HG03103 (cell line): ENCODE measurements around the gene GSK3B.

Source experiments
- ATAC-seq: cut with Tn5 transposase; IDR thresholded peaks from one replicate; pipeline ENCODE4 v1.9.1; 2021; ENCODE audit warnings: low read depth; ENCODE audit not compliant: unreplicated experiment

GSK3B gene

DNA sequence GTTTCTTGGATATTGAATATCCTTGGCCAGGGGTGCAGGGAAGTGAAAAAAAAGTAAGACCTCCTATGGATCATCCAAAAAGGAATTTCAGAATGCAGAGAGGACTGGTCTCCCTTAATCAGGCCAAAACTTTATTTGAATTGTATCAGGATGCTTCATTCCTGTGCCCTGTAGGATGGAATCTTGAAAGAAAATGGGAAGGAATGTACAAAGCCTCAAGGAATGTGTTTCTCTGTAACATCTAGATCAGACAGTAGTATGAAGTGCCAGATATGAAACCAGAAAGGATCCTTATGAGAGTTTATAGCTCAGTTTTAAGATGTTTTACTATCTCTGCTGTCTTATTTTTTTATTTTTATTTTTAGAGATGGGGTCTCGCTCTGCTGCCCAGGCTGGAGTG, 6.5 kb upstream of the GSK3B start:
- ATAC-seq = no peak

DNA sequence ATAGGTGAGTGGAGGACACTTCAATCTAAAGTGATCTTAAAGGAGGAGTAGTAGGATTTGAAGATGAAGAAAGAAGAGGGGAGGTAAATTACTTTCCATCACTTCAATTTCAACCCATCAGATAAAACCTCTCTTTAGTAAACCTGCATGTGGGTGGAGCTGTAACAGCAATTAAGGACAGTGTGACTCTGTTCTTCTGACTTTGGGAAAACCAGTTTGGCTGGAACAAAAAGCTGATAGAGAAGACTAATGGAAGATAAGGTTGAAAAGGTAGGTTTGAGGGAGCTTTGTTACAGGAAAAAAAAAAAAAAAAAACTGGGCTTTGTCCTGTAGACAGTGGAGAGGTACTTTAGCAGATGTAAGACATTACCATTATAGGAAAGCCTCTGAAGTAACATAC, 4.5 kb upstream of the GSK3B start:
- no peak for ATAC-seq

DNA sequence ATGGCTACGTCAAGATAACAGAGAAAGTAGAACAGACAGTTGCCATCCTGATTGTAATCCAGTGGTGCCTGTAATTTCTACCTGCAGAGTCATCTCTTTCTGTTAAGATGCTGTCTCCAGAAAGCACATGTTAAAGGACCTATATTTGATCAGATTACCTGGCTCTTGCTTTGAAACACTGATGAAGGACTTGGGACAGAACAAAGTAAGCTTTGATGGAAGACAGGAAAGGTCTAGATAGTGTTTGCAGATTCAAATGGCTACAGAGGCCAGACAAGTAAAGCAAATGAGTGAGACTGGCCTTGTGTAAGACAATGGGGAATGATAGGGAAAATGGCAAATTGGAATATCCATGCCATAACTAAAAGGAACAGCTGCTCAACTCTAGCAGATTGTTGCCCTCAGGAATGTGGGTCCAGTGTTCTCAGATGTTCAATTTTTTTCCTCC, 1.8 kb upstream of the GSK3B start:
- no peak for ATAC-seq

DNA sequence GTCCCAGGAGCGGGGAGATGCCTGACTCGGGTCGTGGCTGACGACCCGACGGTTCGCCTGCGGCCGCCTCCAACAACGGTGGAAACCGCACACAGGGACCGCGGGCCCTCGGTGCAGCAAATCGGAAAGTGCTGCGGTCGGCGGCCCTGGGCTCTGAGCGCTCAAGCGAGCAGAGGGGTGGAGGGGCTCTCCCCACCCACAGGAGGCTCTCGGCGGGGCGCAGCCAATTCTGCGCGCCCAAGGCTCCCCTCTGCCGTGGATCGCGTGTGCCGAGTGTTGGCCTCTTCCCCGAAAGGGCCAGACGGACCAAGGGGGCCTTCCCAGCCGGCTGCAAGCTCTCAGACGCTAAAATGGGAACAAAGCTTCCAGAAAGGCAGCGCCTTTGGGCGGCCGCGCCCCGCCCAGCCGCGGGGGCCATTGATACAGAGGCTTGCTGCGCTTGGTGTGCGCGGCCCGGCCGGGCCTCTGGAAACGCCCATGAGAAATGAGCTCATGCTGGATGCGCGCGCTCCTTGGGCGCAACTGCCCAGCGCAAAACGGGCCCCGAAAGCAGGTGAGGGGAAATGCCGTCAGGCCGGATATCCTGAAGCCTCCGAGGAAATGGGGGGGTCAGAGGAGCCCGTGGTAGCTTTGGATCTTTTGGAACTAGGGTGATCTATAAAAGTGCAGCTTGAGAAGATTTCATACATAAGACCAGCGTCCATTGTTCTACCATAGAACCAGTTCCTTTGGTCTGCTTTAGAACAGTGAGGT, 1.2 kb upstream of the GSK3B start:
- ATAC-seq = peak; percentile 37

DNA sequence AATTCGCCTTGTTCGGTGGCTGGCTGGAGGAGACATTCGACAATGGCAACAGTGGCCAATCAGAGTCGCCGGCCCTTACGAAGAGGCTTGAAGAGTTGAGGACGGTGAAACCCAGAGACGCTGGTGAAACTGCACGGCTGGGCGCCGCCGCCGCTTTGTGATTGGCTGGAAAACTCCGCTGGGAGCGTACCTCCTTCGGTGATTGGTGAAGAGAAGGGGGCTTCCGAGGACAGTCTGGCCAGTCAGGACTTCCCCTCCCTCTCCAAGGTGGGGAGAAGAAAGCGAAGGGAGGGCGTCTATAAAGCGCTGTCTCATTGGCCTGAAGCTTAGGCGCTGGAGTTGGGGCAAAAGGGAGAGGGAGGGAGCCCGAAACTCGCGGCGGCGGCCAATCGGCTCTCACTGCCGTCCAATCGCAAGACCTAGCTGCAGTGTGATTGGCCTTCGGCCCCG, 554 bp upstream of the GSK3B start:
- peak; percentile 58 for ATAC-seq

DNA sequence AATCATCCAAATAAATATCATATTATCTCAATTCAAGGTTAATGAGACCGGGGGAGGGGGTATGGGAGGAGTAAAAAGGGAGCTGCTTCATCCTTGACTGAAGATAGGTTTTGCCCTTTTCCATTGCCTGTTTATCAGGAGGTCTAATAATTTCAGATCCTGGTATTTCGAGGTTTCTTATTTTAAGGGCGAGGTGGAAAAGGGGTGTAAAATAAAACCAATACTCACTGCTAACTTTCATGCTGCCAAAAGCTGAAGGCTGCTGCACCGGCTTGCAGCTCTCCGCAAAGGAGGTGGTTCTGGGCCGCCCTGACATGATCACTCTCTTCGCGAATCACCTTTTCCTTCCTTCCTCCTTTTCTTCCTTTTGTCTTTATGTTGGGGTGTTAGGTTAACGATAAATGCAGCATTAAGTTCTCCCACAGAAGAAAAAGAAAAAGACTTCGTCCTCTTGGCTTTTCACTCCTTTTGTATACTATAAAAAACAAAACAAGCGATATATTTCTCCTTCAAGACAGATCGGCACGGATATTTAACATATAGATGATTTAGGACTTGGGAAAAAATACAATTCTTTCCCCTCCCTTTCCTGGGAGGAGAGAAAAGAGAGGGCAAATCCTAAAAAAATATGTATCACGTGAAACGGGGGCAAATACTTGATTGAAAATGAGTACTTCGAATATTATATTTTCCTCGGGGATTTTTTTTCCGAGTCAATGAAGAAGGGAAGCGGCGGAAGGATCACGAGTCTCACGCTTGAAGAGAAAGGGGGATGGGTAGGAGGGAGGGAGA, 932 bp downstream of the GSK3B start:
- ATAC-seq = no peak

DNA sequence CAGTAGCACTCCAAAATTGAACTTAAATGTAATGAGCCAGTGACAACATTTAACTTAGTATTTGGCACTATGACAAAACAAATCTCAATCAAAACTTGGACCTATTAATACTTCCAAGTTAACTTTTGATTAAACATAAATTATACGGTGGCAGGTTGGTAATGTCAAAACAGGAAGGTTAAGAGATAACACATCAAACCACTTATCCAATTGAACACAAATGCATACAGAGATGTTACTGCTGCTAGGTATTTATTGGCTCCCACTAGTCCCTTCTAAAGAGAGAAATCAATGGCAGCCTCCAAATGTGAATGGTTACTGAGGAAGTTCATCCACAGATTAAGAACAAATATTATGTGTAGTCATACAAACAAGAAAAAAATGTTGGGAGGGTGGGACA, 1.8 kb downstream of the GSK3B start:
- ATAC-seq = no peak

DNA sequence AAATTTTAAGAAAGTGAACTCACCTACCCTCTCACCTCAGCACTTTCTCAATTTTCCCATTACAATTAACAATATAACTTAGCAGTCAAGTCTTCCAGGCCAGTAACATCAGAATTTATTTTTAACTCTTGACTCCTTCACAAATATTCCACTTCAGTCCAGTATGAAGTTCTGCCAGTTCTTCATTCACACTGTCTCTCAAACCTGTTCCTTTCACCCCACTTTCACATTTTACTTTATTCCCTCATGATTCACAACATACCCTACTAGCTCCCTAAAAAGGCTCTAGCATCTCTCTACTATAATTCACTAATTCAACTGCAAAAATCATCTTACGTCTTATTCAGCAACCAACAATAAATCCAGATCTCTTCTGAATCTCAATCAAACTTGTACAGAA, 3.8 kb downstream of the GSK3B start:
- no peak for ATAC-seq

DNA sequence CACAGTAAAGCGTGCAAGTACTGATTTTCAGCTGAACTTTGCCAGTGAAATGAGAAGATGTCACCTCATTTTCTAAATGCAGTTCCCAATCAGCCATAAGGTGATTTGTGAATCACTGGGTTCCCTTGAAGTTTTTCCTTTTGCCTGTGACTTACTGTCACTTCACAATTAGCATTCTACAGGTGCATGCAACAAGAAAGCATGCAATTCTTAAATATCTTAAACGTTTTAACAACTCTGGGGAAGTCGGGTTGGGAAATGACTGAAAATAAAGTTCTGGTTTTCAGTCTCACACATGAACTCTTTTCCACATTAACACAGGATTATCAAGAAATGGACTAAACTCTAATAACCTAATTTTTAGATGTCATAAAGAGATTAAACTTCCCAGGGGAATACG, 5.2 kb downstream of the GSK3B start:
- no peak for ATAC-seq

DNA sequence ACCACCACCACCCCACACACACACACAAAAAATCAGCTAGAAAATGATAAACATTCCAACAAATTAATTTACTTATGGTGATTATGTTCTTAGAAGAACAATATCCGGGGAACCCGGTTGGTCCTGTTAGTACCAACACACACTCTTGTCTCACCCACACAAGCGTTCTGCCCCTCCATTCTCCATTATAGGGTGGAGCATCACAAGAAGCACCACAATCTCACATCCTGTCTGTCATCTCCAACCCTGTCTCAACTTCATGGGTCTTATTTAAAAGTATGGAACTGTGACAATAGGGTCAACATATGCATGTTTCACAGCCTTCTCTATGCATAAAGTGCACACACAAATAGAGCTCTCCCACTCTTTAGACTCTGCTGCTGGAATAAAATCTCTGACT, 5.6 kb downstream of the GSK3B start:
- ATAC-seq = no peak

DNA sequence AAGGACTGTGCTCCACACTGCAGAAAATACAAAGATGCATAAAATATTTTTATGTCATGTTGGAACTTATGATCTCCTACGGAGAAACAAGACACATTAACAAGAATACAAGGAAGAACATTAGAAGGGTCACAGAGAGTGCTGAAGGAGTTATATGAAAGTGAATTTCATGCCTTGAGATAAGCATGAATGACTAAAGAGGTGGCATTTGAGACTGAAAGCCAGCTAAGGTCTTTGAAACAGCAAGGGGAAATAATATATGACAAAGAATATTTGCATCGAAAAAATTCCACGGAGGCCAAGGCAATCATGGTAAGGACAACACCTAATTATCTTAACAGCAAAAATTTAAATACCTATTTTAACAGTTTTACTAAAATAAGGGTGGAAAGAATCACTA, 12.5 kb downstream of the GSK3B start:
- ATAC-seq = no peak

DNA sequence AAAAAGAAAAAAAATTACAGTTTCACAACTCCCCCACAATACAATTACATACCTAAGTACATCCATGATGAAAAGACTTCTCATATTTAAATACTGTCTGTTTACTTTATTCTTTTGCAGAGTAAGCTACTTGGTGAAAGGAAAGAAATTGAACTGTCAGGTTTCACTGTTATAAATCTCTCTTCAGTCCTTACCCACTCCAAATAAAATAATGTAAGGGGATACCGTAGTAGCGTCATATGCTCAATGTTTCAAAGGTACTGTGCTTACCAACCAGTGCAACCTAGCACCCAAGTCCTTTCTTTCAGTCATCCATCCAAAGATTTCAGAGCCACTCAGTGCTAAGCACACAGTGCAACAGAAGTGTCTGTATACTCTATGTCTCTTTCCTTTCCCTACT, 13.4 kb downstream of the GSK3B start:
- no peak for ATAC-seq

DNA sequence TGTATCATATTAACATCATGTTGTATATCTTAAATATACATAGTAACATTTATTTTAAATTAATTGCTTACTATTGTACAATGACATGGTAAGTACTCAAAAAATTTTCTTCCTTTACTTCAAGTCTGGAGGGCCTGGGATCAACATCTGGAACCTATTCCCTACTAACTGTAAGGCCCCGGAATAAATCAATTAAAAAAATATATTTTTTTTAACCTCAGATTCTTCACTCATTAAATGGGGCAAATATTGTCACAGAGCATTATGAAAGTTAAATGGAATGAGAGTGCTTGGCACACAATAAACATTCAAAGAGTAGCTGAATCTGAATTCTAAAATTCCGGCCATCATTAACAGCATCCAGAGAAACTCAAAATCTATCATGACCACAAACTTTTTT, 16.5 kb downstream of the GSK3B start:
- no peak for ATAC-seq

DNA sequence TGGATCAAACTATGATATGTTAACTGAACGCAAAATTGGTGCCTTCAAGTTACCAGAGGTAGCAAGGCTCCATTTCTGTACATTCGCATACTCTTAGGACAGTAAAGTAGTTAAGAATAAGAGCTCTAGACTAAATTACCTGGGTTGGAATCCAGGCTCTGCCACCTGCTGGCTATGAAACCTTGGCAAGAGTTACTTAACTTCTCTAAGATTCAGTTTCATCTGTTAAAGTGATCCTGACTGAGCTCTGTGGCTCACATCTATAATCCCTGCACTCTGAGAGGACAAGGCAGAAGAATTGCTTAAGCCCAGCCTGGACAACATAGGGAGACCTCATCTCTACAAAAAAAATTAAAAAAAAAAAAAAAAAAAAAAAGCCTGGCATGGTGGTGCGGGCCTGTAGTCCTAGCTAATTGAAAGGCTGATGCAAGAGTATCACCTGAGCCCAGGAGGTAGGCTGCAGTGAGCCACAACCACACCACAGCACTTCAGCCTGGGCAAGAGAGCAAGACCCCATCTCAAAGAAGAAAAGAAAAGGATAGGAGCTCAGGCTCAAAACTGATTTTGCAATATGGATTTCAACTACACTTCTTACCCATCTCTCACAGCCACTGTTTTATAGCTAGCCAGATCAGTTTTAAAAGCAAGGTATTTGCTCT, 21.3 kb downstream of the GSK3B start:
- ATAC-seq = no peak

DNA sequence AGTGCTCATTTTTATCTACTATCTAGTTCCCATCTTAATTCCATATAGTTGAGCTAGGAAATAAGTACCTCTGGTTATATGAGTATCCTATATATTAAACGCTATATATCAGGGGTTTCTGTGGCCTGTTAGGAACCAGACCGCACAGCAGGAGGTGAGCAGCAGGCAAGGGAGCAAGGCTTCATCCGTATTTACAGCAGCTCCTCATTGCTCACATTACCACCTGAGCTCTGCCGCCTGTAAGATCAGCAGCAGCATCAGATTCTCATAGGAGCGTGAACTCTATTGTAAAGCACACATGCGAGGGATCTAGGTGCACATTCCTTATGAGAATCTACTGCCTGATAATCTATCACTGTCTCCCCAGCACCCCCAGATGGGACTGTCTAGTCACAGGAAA, 23.0 kb downstream of the GSK3B start:
- ATAC-seq = no peak

DNA sequence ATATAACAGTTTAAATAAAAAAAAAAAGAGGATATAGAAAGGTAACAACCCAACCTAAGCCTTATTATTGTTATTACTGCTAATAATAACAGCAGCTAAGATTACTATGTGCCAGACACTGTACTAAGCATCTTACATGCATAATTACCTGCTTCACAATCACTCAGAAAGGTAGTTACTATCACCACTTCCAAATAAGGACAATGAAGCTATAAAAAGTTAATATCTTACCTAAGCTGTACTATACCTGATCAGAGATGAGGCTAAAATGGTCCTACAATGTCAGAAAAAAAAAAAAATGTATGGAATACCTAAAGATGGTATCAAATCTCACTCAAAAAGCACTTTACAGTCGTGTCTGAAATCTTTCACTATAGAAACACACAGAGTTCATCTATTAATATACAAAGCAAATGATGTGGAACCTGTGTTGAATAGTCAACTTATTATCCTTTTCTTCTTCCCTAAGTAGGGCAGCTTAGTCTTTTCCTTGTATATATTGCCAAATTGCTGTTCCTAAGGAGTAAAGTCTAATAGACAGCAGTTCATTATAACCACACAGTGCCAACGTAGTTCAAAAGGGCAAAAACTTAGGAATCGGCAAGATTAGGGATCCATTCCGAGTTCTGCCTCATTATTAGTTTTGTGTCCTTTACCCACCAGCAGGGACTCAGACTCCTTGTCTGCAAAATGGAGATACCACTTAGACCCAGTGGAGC, 23.8 kb downstream of the GSK3B start:
- ATAC-seq = no peak

DNA sequence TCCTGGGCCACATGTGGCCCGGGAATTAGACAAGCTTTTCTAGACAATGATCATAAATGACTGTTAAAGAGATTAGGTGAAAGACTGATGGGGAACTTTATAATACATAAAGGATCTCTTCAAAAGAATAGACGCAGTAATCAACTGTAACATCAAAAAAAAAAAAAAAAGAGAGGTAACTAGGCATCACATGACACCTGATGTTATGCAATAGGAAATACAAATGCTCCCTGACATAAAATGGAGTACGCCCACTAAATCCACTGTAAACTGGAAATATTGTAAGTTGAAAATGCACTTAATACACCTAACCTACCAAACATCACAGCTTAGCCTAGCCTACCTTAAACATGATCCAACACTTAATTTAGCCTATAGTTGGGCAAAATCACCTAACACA, 27.2 kb downstream of the GSK3B start:
- ATAC-seq = no peak

DNA sequence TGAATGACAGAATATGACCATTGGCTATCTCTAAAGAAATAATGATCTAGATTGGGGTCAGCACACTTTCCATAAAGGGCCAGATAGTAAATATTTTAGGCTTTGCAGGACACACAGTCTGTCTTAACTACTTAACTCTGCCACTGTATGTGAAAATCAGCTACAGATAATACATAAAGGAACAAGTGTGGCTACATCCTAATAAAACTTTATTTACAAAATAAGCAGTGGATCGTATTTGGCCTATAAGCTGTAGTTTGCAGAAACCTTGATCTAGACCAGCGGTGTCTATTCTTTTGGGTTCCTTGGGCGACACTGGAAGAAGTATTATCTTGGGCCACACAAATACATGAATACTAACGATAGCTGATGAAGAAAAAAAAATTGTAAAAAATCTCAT, 27.6 kb downstream of the GSK3B start:
- no peak for ATAC-seq

DNA sequence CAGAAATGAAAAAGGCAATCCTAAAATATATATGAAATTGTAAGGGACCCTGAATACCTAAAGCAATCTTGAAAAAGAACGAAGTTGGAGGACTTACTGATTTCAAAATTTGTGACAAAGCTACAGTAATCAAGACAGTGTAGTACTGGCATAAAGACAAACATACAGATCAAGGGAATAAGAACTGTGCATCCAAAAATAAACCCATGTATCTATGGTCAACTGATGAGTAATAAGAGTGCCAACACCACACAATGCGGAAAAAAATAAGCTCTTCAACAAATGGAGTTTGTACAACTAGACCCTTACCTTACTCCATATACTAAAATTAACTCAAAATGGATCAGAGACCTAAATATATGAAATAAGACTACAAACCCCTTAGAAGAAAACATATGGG, 29.6 kb downstream of the GSK3B start:
- ATAC-seq = no peak

DNA sequence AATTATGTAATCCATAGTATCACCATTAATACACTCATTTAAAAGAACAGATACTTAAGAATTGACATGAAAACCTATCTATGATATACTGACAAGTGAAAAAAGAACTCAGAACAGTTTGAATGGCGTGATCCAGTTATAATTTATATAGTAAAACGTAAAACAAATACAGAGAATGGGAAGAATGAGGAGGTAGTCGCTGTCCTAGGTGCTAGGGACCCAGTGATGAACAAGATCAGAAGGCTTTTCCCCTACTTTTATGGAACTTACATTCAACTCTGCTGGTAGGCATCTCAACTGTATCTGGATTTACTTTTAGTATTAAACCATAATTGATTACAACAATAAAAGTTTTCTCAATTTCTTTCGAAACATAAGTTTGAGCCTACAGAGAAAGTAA, 31.8 kb downstream of the GSK3B start:
- ATAC-seq = no peak
